ENCODE results near the gene PLXNA2.

PLXNA2 gene

DNA sequence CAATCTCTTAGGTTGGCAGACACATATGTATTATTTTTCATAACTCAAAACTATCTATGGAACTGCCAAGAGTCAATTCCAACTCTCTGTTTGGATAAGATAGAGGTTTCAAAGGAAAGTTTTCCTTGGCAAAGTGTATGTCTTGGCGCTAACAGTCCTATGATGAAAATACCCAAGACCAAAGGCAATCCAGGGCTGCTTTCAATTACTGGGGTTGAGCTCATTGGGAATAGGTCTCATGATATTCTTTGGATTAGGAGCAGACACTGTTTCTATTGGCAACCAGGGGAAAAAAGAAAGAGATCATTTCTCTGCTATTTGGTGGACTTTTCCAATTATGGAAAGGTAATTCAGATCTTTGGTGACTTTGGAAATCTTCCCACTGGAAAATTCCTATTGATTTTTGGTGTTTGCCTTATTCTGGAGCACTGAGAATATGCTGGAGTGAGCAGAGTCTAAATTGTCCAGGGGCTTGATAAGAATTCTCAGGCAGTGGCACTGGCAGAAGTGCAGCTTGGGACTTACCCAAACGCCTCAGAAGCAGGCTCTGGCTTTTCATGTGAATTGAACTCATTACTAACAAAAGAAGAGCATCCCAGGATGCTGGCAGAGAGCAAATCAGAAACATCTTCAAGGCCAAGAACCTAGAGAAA, 20.4 kb upstream of the PLXNA2 start:
- no peak for DNase-seq (ENCODE audit: low spot score)

DNA sequence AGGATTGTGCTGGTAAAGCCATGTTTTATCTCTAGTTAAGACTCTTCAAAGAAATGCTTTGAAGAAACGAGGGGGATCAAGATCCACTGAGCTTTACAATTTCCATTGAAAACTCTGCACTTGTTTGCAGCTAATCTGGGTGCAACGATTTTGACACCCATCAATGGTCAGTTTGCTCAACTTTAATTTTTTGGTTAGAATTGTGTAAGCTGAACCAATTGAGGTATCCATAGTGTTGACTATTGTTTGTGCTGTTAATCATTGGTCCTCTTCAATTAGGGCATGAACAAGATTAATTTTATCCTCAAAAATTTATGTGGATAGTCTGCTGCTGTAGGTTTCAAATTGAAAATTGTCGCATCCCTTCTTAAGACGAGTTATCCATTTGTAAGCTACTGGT, 17.7 kb upstream of the PLXNA2 start:
- no peak for DNase-seq (ENCODE audit: low spot score)

DNA sequence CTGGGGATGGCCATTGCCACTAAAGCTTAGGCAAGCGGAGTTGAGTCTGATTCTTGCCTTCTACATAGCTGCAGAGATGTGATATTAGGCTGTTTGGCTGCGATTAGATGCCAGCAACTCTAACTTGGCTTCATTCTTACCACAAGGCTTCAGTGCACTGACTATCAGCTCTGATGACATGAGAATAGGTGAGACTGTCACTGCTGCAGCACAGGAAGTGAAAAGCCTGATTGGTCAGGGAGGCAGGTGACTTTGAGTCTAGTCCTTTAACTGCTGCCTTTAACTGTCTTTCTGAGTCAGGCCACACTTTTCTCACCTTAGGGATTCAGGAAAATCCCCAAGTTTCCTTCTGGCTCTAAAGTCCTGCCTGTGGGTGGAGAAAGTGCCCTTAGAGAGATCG, 14.1 kb upstream of the PLXNA2 start:
- no peak for DNase-seq (ENCODE audit: low spot score)

DNA sequence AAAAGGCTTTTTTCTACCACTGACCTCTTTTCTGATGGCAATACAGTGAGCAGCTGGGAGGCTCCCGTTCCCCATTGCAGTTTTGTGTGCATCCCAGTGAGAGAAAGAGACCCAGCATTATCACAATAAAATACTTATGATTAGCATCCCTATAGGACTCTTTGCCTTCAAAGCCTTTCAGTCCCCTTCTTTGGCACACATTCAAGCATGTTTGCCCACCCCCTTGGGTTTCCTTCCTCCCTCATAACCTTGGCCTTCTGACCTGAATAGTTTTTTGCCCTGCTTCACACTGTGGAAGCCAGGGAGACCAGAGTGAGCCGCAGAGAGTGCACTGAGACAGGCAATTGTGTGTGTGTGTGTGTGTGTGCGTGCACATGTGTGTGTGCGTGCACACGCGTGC, 13.2 kb upstream of the PLXNA2 start:
- no peak for DNase-seq (ENCODE audit: low spot score)

DNA sequence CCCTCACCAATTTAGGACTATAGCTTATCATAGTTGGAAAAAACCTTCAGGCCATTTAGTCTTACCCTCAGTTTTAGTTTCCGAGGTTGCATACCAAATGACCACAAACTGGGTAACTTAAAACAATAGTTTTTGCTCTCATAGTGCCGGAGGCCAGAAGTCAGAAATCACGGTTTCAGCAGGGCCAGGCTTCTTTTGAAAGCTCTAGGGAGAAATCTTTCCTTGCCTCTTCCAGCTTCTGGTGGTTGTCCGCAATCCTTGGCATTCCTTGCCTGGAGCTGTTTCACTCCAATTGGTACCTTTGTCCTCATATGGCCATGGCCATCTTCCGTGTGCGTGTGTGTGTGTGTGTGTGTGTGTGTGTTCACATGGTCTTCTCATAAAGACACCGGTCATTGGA, 12.4 kb upstream of the PLXNA2 start:
- no peak for DNase-seq (ENCODE audit: low spot score)

DNA sequence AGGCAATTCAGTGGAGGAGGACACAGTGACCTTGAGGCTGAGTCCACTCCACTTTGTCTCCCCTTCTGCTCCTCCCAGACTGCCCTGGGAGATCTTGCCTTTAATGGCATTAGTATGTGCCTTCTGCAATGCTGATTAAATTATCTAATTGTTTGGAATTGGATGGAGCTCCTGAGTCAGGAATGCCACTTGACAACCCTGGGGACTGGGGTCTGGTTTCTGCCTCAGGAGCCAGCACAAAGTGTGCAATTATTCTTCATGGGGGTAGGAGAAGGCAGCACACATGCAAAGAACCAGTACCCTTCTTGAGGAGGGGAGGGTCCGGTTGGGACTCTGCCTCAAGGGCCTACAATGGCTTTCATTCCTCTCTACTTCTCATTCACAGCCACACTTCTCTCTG, 11.9 kb upstream of the PLXNA2 start:
- DNase-seq (ENCODE audit: low spot score) = no peak

DNA sequence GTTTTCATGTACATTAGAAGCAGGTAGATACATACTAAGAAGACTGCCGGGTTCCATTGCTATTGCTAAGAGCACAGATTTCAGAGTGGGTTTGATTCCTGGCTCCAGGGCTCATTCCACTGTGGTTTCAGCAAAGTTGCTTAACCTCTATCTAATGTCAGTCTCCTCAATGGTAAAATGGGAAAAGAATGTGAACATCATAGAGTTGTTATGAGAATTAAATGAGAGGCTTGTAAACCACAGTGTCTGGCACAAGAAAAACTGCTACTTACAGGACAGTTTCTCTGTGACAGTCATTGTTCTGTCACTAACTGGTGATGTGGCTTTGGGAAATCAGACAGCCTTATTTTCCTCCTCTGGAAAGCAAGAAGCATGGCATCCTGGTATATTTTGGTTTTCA, 10.7 kb upstream of the PLXNA2 start:
- DNase-seq (ENCODE audit: low spot score) = no peak

DNA sequence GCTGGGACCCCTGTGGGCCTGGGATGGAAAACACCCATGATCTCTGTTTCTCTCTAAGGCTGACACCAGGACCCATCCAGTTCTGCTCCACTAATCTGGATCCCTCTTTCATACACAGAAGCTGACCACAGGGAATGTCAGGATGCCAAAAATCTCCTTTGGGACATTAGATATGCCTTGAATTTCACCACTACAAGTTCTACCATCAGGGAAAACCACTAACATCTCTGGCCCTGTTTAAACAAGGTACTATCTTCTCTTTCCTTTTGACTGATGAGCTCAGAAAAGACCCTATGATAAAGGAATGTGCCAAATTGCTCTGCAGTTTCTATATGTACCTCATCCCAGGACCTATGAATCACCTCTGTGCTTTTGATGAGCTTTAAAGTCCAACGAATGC, 10.2 kb upstream of the PLXNA2 start:
- DNase-seq (ENCODE audit: low spot score) = no peak

DNA sequence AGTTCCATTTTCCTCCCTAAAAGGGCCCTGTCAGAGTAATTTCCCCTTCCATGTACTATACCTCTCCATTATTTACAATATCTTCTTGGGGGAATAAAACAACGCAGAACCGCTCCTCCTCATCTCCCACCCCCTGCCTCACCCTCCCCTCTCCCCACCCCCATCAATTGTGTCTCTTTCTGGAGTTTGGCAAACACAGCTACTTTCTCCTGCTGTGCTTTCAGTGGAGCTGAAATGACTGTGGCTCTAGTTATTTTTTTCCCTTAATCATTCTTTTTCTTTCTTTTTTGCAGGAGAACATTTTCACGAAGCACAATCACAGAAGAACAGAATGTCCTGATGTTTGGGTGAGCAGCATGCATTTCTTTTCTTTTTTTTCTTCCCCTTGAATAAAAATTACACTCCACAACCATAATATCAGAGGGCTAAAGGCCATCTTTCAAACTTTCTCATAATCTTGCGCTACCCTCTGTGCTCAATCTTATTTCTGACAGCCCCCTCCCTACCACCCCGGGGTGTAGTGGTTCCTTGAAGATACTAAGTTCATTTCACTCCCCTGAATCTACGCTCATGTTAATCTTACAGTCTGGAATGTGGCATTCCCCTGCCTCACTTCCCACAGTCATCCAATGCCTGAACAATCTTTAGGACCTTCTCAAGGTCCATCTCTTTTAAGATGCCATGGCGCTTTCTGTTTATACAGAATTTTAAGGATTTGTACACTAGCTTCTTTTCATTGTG, 8.8 kb upstream of the PLXNA2 start:
- no peak for DNase-seq (ENCODE audit: low spot score)

DNA sequence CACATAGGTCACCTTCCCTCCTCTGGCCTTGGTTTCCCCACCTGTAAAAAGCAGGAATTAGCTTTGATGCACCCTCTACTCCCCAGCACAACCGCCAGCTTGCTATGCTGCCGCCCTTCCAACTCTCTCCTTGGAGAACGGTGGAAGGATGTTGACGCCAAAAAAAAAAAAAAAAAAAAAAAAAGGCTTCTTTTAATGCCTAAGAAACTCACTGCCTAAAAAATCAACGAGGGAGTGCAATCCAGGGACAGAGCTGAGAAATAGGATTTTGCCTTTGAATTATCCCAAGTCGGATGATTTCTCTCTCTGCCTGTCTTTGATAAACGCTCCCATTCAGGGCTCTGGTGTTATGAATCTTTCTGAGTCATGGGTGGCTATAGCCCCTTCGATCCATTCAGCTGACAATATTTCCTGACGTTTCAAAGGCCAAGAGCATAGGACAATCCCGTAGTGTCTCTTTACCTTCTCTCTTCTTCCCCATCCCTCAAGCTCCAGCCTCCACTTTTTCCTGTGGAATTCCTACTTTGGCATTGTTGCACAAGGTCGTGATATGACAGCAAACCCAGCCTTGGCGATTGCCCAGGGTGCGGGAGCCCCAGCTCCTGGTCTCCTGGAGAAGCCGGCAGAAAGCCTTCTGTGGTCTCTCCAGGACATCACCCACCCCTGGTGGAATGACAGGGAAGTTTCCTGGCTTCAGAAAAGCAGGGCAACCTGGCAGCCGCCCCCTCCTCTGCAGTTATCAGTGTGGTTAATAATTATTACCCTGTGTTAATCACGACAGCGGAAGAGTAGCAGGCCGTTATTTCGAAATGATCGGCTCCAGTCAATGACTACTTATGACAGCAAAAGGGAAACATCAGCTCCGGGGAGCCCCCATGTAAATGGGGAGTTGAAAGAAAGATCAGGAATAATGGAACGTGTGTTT, 8.0 kb upstream of the PLXNA2 start:
- DNase-seq (ENCODE audit: low spot score) = no peak

DNA sequence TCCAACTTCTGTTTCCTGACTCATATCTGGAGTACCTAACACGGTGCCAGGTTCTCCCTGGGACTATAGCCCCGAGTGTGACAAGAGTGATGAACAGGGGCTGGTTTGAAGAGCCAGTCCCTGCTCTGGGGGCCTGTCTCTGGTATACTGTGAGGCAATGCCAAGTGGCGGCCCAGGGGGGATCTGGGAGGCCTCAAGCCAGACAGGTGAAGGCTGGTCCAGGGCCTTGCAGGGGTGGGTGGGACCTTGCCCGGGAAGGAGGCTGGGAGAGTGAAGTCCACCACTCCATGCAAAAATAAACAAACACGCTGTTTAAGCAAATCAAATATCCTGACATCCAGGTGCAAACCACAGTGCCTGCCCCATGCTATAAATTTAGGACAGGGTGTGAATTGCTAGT, 6.8 kb upstream of the PLXNA2 start:
- DNase-seq (ENCODE audit: low spot score) = no peak

DNA sequence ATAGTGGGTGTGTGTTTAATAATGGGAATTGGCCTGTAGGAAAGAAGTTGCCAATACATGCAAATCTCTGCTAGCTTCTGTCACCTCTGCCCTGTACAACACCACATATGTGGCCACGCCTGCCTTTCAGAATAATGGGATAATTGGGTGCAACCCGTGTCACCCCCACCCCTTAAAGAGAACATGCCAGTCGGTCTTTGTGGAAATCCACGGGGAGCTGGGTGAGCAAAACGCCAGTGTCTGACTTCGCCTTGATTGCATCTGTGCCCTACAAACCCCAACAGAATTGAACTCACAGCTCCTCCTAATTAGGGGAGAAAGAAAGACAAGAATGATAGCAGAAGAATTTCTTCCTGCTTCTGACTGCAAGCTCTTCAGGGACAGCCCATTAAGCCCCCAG, 6.4 kb upstream of the PLXNA2 start:
- no peak for DNase-seq (ENCODE audit: low spot score)

DNA sequence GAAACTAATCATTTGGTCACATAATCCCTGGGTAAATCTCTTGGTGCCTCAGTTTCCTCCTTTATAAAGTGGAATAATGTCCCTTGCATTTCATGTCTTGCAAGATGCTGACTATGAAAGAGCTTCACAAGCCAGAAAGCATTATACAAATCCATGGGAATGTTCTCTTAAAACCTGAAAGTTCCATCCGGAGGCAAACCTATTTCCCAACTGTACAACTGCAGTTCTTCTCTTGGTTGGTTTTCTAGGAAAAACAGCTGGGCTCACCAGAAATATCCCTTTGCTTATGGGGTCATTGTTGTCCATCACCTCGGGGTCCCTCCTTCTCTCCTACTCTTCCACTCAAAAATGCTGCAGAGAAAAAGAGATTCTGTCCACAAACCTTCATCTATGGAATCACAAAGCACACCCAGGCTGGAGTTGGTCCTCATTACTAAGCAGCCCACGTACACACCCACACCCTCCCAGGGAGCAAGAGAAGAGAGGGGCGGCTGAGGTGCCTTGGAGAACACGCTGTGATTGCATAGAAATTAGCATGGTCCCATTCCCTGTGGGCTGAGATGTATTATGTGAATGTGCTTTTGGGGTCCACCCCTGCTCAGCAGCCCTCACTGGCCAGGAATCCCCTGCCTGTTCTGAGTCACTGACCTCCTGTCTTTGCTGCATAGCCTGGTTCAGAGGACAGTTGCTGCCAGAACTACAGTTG, 5.0 kb upstream of the PLXNA2 start:
- no peak for DNase-seq (ENCODE audit: low spot score)

DNA sequence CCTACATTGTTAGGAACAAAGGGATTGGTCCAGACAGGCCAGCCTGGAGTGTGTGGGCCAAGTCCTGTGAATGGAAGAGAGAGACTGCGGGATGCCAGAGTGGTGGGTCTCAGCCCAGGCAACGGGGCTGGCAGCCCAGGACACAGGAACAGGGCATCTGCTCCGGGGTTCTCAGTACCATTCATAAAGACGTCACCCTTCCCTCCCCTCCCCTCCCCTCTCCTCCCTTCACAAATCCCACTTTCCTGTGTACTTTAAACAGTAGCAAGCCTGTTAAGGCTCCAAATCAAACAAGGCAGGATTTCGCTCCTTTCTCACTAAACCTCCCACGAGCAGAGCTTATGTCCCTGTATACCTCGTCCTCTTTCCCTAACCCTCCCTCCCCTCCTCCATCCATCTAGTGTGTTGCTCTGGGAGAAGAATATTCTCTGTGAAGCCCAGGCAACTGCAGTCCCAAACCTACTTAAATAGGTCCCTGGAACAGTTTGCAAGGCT, 4.2 kb upstream of the PLXNA2 start:
- no peak for DNase-seq (ENCODE audit: low spot score)

DNA sequence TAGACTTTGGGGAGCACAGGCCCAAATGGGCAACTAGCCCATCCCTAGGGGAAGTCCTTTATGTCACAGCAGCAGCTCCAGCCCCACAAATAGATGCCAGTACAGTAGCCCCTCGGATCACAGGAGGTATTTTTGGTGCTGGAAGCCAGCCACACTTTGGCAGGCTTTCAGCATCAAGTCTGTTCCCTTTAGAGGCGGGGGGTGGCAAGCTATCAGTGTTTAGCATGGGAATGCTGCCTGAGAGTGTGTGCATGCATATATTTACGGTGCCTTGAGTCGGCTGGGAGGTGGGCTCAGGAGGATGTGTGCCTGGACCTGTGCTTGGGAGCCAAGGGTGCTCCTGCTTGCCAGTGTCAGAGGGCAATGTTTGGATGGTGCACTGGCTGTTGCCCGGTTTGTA, 3.5 kb upstream of the PLXNA2 start:
- DNase-seq (ENCODE audit: low spot score) = no peak

DNA sequence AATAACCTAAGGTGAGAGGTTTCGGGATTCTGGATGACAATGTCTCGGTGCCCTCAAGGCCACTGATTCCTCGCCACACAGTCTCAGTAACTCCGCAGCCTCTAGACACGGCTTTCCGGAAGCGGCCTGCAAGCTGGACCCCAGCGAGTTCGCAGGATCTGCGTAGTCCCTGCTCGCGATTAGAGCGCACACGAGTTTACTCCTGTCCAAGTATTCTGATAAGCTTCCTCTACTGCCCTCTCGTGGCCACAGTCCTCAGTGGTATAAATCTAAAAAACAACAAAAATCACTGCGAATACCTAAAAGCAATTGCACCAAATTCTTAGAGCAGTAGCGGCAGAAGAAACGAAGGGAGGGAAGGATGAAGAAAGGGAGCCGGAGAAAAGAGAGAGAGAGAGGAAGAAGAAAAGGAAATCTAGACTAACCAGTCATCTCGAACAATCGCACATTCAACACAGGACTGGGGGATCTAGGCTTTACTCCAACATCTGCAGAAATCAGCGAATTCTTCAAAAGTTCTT, 1.1 kb upstream of the PLXNA2 start:
- peak; percentile 92 for DNase-seq (ENCODE audit: low spot score)

DNA sequence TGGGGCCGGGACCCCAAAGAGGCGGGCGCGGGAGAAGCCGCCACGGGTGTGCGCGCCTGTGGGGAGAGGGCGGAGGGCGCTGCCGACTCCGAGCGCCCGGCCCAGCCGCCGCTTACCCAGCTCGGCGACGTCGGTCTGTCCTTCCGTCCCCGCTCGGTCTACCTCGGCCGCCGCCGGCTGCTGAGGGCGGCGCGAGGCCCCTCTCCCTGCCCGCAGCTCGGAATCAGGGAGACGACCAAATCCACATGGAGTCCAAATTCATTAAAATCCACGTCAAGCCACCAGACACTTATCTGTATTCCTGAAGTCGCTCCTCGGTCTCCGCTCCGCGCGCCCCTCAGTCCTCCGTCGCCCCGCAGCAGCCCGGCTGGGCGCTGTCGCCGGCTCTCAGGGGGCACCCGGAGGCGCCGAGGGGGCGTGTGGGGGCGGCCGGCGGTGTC, 637 bp downstream of the PLXNA2 start:
- DNase-seq (ENCODE audit: low spot score) = no peak

DNA sequence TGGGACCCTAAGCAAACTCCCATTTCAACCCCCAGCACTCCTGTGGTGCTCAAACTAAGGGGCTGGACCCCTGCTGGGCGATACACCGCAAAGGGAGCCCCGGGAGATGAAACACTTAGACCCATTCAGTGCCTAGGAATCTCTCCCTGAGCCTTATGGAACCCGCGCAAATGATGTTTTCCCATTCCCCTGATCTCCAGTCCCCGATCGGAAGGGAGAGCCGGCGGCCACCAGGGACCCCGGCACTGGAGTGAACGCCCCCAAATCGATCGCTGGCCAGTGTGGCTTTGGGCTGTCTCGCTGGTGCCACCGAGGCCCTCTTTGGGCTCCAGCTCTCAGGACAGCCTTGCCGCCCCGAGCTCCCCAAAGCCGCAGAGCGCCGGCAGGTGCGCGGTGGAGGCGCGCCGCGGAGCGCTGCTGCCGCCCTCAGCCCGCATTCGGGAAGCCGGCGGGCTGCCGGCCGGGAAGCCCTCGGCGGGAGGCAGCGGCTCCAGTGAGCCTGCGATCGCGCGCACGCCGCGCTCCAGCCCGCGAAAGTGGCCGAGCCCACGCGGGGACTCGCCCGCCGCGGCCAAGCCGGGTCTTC, 1.1 kb downstream of the PLXNA2 start:
- DNase-seq (ENCODE audit: low spot score) = no peak

DNA sequence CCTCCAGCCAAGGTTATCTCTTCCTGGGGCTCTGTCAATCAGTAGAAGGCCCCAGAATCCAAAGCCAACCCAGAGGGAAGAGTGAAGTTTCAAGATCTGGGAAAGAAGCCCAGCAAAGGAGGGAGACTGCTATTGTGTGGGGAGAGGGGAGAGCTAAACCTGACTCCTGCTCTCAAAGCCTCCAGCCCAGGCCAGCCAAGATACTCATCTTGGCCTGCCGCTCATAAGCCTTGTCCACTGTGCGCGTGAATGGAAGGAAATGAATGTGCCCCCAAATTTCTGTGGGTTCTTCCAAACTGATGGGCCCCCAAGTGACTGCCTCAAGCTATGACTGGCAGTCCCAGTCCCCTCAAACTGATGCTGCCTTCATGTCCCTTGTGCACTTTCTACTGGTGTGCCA, 2.0 kb downstream of the PLXNA2 start:
- DNase-seq (ENCODE audit: low spot score) = no peak

DNA sequence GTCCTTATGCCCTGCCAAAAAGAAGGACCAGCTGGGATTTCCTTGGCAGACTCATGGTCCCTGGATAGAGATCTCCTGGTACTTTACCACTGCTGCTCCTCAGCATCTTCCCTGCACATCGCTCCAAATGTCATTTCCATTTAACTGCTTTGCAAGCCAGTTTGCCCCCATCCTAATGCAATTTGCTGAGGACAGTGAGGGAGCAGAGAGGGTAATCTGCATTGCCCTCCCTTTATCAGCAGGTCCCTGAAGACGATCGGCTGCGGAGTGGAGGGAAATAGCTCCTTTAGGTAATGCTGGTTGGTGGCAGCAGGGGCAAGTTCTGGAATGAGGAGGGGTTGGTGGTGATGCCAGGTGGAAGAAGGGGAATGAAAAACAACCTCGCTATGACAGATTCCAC, 2.7 kb downstream of the PLXNA2 start:
- no peak for DNase-seq (ENCODE audit: low spot score)

DNA sequence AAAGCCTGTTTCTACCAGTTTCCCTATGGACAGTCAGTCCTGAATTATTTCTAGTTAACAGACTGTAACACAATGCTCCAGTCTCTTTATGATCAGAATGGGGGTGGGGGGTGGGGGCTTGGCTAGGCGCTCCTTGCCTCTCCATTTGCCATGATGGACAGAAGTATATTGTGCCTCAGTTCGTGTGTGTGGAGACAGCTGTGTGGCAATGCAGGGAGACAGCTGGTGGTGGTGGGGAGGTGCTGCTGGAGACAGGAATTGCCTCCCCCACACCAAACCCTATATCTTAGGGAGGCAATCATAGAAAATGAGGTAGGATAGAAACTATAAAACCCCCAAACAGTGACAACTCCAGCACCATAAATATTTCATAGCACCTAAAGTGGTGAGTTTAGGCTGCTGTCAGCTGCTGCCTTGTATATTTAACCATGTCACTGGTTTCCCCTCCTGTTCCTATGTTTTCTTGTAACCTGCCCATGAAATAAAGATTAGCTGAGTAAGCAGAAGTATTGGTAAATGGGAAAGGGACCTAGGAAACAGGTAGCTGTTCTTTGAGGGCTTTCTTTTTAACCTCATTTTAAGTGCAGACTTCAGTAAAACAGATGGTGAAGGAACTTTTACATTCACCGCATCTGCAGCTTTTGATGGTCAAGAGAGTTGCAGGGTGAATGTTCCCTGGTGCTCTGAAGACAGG, 3.4 kb downstream of the PLXNA2 start:
- no peak for DNase-seq (ENCODE audit: low spot score)

Data from NAMALWA (cell line).